HG03280 (cell line): Measurements from ENCODE around the gene NR2F1-AS1.
"Not testable (repeated sequence)": the region's sequence is repeated elsewhere in the genome, so short reads cannot be mapped to it uniquely, and the experiment has no call there.

Experiments
- ATAC-seq: cut with Tn5 transposase; IDR thresholded peaks from one replicate; pipeline ENCODE4 v1.9.1; 2021; ENCODE audit warnings: mild to moderate bottlenecking, moderate library complexity; ENCODE audit not compliant: unreplicated experiment

Gene NR2F1-AS1

GRCh38 chr5:93577854-93578812 is 2.9 kb downstream of the NR2F1-AS1 start:
- no peak for ATAC-seq

DNA sequence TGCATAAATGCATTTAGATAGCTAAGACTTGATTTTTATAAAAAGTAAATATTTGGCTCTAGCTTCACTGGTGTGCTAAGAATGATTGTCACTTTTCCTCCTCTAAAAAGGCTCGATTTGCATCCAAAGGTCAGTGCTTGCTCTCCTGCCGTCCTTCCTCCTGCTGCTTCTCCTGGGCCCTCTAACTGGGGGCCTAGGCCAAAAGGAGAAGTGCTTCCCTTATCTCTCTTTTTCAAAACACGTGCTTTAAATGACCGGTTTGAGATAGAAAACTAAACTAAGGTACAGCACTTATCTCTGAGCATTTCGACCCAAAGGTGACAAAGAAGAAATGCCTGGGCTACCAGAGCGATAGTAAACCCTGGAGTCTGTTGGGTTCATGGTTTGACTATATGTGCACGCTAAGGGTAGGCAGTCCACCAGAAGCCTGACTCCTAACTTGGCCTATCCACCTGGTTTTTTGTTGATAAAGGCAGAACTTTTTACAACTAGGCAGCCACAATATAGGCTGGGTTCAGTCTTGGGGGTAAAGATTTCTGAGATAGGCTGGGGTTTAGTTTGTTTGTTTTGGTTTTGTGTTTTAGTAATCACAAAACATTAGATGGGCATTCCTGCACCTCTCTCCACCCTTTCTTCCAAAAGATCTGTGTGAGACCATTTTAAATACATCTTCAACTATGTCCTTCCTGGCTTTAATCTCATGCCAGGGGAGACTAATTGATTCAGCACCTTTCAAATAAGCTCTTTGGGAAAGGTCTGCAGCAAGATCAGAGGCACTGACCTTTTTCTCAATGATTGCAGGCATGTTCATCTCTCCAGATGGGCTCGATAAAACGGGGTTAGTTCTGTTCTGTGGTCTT is 3.8 kb downstream of the NR2F1-AS1 start:
- ATAC-seq: no peak

DNA sequence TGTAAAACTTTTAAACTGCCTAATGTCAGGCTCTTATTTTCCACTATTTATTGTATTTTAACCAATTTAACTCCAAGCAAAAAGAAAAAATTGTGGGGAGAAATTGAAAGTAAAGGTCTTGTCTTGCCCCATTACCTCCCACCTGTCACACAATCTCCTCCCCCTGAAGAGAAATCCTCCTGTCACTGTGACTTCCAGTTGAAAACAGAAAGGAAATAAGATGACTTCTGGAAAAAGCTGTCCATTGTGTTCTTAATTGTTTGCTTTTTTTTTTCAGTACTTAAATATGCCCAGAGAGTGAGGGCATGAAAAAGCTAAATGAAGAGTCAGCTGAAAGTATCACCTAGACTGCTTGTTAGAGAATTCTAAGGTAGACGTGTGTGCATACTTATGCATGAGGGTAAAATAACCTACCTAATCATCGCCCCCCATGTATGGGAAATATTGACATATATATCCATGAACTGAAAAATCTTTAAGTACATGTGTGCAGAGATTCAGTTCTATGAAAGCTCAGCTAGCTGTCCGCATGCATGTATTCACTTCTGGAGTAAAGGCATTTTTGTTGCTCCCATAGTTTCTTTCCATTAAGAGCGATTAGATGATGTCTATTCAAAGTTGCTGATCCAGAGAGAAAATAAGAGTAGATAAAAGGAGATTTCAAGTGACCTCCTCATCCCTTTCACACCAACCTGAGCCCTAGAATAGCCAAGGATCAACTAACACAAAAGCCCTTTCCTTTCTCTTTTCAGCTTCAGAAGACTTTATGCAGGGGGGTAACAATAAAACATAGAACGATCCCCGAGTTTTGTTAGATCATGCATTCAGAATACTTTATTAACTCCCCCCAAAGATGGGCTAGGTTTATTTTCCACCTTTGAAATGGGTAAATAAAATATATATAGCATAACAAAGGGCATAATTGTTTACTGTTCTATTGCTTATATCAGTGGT is 5.3 kb downstream of the NR2F1-AS1 start:
- no peak for ATAC-seq

DNA sequence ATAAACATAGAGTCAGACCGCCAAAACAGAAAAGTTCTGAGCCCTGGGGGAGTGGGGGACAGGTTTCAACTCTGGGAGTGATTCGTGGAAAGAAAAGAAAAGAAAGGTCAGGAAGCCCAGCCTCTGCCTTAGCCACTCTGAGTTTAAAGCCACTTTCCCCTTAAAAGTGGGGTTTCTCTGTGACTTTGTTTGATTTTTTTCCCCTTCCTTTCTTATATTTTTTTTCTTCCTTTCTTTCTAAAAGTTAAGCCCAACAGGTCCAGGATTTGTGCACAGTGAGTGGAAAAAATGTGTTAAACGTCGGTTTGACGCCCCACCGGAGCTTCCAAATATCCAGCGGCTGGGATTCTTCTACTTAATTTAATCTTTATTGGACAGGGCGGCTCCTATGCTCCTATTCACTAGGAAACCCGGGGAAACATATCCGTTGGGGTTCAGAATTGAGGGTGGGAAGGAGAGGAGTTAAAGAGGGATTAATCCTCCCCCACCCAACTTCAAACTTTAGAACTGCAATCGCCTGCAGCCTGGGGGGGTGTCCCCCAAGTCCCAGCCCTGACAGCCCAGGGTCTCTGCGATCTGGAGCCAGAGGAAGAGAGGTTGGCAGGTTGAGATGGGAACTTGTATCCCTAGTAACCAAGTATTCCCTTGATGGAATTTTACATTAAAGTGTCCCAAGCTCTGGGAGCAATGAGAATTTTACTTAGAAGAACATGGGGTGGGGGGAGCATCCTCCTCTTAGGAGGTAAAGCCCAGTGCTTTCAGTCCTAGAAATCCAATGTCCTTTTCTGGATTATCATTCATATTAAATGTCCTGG is 6.3 kb downstream of the NR2F1-AS1 start:
- no peak for ATAC-seq

GRCh38 chr5:93573354-93574351 is 7.4 kb downstream of the NR2F1-AS1 start:
- ATAC-seq: no peak

DNA sequence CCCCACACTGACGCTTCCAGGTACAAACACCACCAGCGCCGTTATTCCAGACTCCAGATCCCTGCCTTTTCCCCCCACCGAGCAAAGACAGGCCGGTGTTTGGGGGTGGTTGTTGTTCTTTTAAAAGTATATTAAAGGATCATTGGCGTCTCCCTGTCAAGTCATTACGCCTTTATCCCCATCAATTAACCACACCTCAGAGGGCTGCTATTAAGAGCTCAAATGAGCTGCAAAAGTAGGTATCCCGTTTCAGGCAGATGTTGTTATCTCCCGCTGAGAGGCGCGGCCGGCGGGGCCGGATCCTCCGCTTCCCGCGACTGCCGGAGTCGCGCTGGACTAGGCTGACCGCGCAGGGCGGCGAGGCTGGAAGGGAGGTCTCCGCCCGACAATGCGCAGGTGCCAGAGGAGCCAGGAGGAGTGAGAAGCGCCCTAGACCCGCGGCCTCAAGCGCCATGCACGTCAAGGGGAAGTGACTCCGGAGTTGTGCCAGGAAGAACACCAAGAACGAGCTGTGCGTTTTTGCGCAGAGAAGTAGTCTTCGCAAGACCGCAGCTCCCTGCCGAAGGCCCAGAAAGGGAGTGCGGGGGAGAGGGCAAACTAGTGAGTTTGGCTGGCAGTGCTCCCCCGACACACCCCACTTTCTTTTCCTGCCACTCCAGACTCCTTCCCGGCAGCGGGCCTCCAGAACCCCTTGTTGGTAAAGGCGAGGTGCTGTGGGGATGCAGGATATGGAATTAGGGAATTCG is 8.2 kb downstream of the NR2F1-AS1 start:
- ATAC-seq: no peak

DNA sequence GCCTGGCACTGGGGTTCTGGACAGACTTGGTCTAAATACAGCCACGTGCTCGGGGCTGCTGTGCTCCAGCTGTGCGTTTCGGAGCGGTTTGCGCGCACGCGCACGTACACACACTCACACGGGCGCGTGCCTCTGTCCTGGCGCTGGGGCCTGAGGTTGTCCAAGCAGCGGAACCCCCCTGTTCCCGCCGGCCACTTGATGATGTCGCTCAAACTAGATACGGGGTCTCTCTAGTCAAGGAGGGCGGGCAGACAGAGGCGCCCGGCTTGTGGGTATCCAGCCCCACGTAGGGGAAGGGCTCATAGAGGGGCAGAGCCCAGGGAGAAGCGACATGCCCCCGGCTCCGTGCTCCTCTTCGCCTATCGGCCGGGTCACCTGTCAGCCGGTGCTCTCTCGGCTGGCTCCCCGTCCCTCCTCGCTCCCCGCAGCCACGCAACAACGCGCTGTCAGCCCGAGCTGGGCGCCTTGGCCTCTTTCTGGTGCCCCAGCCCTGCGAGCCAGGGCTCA is 8.9 kb downstream of the NR2F1-AS1 start:
- ATAC-seq: no peak

GRCh38 chr5:93571114-93571949 is 9.7 kb downstream of the NR2F1-AS1 start:
- no peak for ATAC-seq

GRCh38 chr5:93570294-93571113 is 10.5 kb downstream of the NR2F1-AS1 start:
- ATAC-seq: no peak

- ATAC-seq: no peak
Observed at GRCh38 chr5:93569300-93570160, 11.5 kb downstream of the NR2F1-AS1 start.

- no peak for ATAC-seq
Observed at GRCh38 chr5:93567424-93567823, 13.6 kb downstream of the NR2F1-AS1 start.

GRCh38 chr5:93566091-93566490 is 14.9 kb downstream of the NR2F1-AS1 start:
- no peak for ATAC-seq

GRCh38 chr5:93557021-93557604 is 23.9 kb downstream of the NR2F1-AS1 start:
- no peak for ATAC-seq

- ATAC-seq: not testable (repeated sequence)
Observed at GRCh38 chr5:93549594-93549993, 31.4 kb downstream of the NR2F1-AS1 start.

DNA sequence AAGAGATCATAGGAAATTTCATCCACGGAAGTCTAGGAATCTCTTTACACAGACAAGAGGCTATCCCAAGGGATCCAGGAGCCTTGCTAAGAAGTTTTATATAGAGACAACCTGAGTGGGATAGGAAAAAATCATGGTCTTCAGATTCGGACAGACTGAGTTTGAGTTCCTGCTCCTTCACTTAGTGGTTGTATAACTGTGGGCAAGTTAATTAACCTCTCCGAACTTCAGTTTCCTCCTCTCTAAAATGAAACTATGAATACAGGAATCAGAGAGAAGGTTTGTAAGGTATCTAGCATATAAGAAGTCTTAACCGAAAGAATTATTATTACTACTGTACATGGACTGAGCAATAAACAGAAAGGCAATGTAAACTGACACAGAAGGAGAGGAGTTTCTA is 35.1 kb downstream of the NR2F1-AS1 start:
- no peak for ATAC-seq
